WTC11 (cell line): Measurements from ENCODE around the gene IFFO2.

Experiments
- SMAD3 ChIP-seq: sonication (generic); formaldehyde crosslinking; IDR thresholded peaks from 2 replicates; pipeline ENCODE4 v1.8.0; 2022; ENCODE audit warnings: missing genetic modification reagents, mild to moderate bottlenecking, borderline replicate concordance
- USF2 ChIP-seq: sonication (generic); formaldehyde crosslinking; IDR thresholded peaks from 2 replicates; pipeline ENCODE4 v1.8.1; 2023; ENCODE audit warnings: mild to moderate bottlenecking, missing genetic modification reagents, moderate library complexity
- TF ChIP-seq, protein P1 (sequence below): fragments of 200-600 bp; IDR thresholded peaks from 2 replicates; pipeline ENCODE4 v1.8.0; 2022; ENCODE audit warnings: antibody characterized with exemption

- no peak for TF ChIP-seq SMAD3
- TF ChIP-seq, protein P1, sequence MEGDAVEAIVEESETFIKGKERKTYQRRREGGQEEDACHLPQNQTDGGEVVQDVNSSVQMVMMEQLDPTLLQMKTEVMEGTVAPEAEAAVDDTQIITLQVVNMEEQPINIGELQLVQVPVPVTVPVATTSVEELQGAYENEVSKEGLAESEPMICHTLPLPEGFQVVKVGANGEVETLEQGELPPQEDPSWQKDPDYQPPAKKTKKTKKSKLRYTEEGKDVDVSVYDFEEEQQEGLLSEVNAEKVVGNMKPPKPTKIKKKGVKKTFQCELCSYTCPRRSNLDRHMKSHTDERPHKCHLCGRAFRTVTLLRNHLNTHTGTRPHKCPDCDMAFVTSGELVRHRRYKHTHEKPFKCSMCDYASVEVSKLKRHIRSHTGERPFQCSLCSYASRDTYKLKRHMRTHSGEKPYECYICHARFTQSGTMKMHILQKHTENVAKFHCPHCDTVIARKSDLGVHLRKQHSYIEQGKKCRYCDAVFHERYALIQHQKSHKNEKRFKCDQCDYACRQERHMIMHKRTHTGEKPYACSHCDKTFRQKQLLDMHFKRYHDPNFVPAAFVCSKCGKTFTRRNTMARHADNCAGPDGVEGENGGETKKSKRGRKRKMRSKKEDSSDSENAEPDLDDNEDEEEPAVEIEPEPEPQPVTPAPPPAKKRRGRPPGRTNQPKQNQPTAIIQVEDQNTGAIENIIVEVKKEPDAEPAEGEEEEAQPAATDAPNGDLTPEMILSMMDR, result no peak
- TF ChIP-seq USF2 (CRISPR knock-in tag), result no peak
These were observed 56.1 kb downstream of the IFFO2 start for GRCh38 chr1:18900303-18900841.
